Suprapubic skin (tissue), 4 donors: ENCODE data around the gene TPM4.

Experiments
- EP300 ChIP-seq: sonication (generic); formaldehyde crosslinking; IDR thresholded peaks from one replicate; pipeline ENCODE4 v1.6.1; 2017; ENCODE audit warnings: antibody characterized with exemption
- POLR2A ChIP-seq, 2 donors: fragments of 450-650 bp; IDR thresholded peaks; one replicate each; pipeline ENCODE4 v1.6.1; 2017; ENCODE audit warnings: antibody characterized with exemption in 2 of 2, mild to moderate bottlenecking in 2 of 2, moderate library complexity in 2 of 2
- POLR2AphosphoS5 ChIP-seq, 3 donors: sonication (generic); formaldehyde crosslinking; IDR thresholded peaks; one replicate each; pipeline ENCODE4 v1.6.1; 2017; ENCODE audit warnings: antibody characterized with exemption in 3 of 3
- TF ChIP-seq, protein P1 (sequence below), 2 donors: fragments of 200-600 bp in 1 of 2; fragments of 450-650 bp in 1 of 2; sonication (generic) in 1 of 2; IDR thresholded peaks; one replicate each; pipeline ENCODE4 v1.5.1; 2016 to 2019; ENCODE audit warnings: antibody characterized with exemption in 2 of 2, mild to moderate bottlenecking in 1 of 2, moderate library complexity in 1 of 2

GRCh38 chr19:16057062-16057461, 19.2 kb upstream of the TPM4 start:
- TF ChIP-seq, protein P1, sequence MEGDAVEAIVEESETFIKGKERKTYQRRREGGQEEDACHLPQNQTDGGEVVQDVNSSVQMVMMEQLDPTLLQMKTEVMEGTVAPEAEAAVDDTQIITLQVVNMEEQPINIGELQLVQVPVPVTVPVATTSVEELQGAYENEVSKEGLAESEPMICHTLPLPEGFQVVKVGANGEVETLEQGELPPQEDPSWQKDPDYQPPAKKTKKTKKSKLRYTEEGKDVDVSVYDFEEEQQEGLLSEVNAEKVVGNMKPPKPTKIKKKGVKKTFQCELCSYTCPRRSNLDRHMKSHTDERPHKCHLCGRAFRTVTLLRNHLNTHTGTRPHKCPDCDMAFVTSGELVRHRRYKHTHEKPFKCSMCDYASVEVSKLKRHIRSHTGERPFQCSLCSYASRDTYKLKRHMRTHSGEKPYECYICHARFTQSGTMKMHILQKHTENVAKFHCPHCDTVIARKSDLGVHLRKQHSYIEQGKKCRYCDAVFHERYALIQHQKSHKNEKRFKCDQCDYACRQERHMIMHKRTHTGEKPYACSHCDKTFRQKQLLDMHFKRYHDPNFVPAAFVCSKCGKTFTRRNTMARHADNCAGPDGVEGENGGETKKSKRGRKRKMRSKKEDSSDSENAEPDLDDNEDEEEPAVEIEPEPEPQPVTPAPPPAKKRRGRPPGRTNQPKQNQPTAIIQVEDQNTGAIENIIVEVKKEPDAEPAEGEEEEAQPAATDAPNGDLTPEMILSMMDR (IDR thresholded peaks at IDR 0.05), result no peak
- TF ChIP-seq POLR2A (IDR thresholded peaks at IDR 0.05) (no peak), EP300 (no peak), POLR2AphosphoS5 (IDR thresholded peaks at IDR 0.05) (no peak)
